Calu3 (cell line): ENCODE data around the gene CD2AP. TPM values are rescaled to one million over a fixed set of nuclear protein-coding genes. Genes with fewer than 3 reads are reported as not detected.

ENCODE experiments used
- BruUV-seq: library from RNA; stranded (reverse); fragments of 400-500 nt; replicated peaks from 2 replicates; lab custom pipeline; 2021; lab: Mats Ljungman, UMichigan
- CTCF ChIA-PET: fragments of 300-600 bp; sonication (Branson Sonifier 250); formaldehyde crosslinking; loops from one replicate; lab custom pipeline; 2022; ENCODE audit warnings: antibody characterized with exemption; lab: Charles Lee
- DNase-seq: peaks from one replicate; pipeline ENCODE4 v3.0.0; 2022
- H3K27ac Mint-ChIP-seq: one replicate; pipeline ENCODE4 v1.8.0; 2022; ENCODE audit warnings: mixed read lengths; ENCODE audit not compliant: unreplicated experiment
- H3K27me3 Mint-ChIP-seq: one replicate; pipeline ENCODE4 v1.8.0; 2022; ENCODE audit warnings: mixed read lengths; ENCODE audit not compliant: unreplicated experiment
- H3K36me3 Mint-ChIP-seq: one replicate; pipeline ENCODE4 v1.8.0; 2022; ENCODE audit warnings: mild to moderate bottlenecking, moderate library complexity, mixed read lengths; ENCODE audit not compliant: insufficient read depth, unreplicated experiment
- H3K4me1 Mint-ChIP-seq: one replicate; pipeline ENCODE4 v1.8.0; 2022; ENCODE audit warnings: mild to moderate bottlenecking, low read depth, mixed read lengths; ENCODE audit not compliant: unreplicated experiment
- H3K4me3 Mint-ChIP-seq: one replicate; pipeline ENCODE4 v1.8.0; 2022; ENCODE audit warnings: mild to moderate bottlenecking, low read depth, moderate library complexity, mixed read lengths; ENCODE audit not compliant: unreplicated experiment
- H3K9me3 Mint-ChIP-seq: one replicate; pipeline ENCODE4 v1.8.0; 2022; ENCODE audit warnings: low read depth, mixed read lengths; ENCODE audit not compliant: unreplicated experiment
- CTCF ChIP-seq: fragments of 200-600 bp; IDR thresholded peaks from one replicate; pipeline ENCODE4 v1.8.0; 2022; ENCODE audit warnings: antibody characterized with exemption; ENCODE audit not compliant: unreplicated experiment
- intact Hi-C: fragments of 100-400 bp; cut with micrococcal nuclease; formaldehyde crosslinking; loops from one replicate; pipeline ENCODE4 v1.10.0; 2022; ENCODE audit not compliant: unreplicated experiment
- total RNA-seq: library from RNA; stranded (reverse); gene quantifications from 2 replicates; pipeline ENCODE4 v1.2.3, GENCODE V29; 2022

The CD2AP gene
- total RNA-seq, 1 experiment from 2014 or later: 105 TPM

- H3K27me3 Mint-ChIP-seq: no peaks in the 10 kb centered on the region
- no peaks in the 10 kb centered on the region for H3K9me3 Mint-ChIP-seq
- peak; percentile 48 for DNase-seq
- H3K4me3 Mint-ChIP-seq: no peak overlapping the region
- H3K36me3 Mint-ChIP-seq: peaks cover 49% of the 10 kb centered on the region
- intact Hi-C loops: no loop called here
- H3K27ac Mint-ChIP-seq: no peak overlapping the region
- no TSS peak for BruUV-seq
- peaks cover 18% of the 10 kb centered on the region for H3K4me1 Mint-ChIP-seq
- CTCF ChIA-PET: interaction anchor here (1.4 kb wide), 1 partner anchor 11 kb away, joined by 3 read pairs; no protein-coding TSS in a partner anchor
- TF ChIP-seq CTCF: no peak
These were observed 118.2 kb downstream of the CD2AP start for GRCh38 chr6:47595785-47596184.

- no peak for DNase-seq
- Mint-ChIP-seq H3K36me3 (peaks cover 48% of the 10 kb centered on the region), H3K27ac (no peak overlapping the region), H3K4me1 (peaks cover 18% of the 10 kb centered on the region), H3K9me3 (no peaks in the 10 kb centered on the region), H3K4me3 (no peak overlapping the region), H3K27me3 (no peaks in the 10 kb centered on the region)
- CTCF ChIA-PET: no interaction called here
- no peak for TF ChIP-seq CTCF
- no TSS peak for BruUV-seq
- intact Hi-C loops: no loop called here
These were observed 120.8 kb downstream of the CD2AP start for GRCh38 chr6:47598367-47598766.

GRCh38 chr6:47599512-47599911 is 121.9 kb downstream of the CD2AP start:
- H3K27ac Mint-ChIP-seq: no peak overlapping the region
- no peaks in the 10 kb centered on the region for H3K27me3 Mint-ChIP-seq
- TF ChIP-seq CTCF: no peak
- H3K9me3 Mint-ChIP-seq: no peaks in the 10 kb centered on the region
- CTCF ChIA-PET: no interaction called here
- H3K4me1 Mint-ChIP-seq: peaks cover 18% of the 10 kb centered on the region
- intact Hi-C loops: no loop called here
- H3K36me3 Mint-ChIP-seq: peaks cover 43% of the 10 kb centered on the region
- no peak overlapping the region for H3K4me3 Mint-ChIP-seq
- BruUV-seq: no TSS peak
- DNase-seq: no peak

- peaks cover 8% of the 10 kb centered on the region for H3K4me1 Mint-ChIP-seq
- H3K36me3 Mint-ChIP-seq: peaks cover 36% of the 10 kb centered on the region
- intact Hi-C loops: no loop called here
- no peak for TF ChIP-seq CTCF
- BruUV-seq: no TSS peak
- H3K27ac Mint-ChIP-seq: no peak overlapping the region
- no peak overlapping the region for H3K4me3 Mint-ChIP-seq
- CTCF ChIA-PET: no interaction called here
- DNase-seq: no peak
- H3K27me3 Mint-ChIP-seq: no peaks in the 10 kb centered on the region
- no peaks in the 10 kb centered on the region for H3K9me3 Mint-ChIP-seq
These were observed 125.6 kb downstream of the CD2AP start for GRCh38 chr6:47603227-47603626.
